Measurements from ENCODE around the gene FXYD6.
"Not testable (repeated sequence)": the region's sequence is repeated elsewhere in the genome, so short reads cannot be mapped to it uniquely, and the experiment has no call there.

FXYD6 gene

GRCh38 chr11:117876341-117877119 lies at the start of gene FXYD6:
TSS of gene FXYD6 (minus strand) at chr11:117876658. CDS start at chr11:117842776, 33,882 bp downstream.
- in situ Hi-C loops (cut with HindIII; ENCODE audit: low pct_unique_long_range_greater_than_20kb, low sequenced_read_pairs), result no loop called here
- DNase-seq (ENCODE audit: low read depth in 1 of 2, low spot score in 1 of 2), result peak; percentile 46 to 70
- TF ChIP-seq JUND (IDR thresholded peaks at IDR 0.05; ENCODE audit: low read depth), result no peak

- in situ Hi-C loops (cut with HindIII; ENCODE audit: low pct_unique_long_range_greater_than_20kb, low sequenced_read_pairs); DNase-seq (ENCODE audit: low read depth in 1 of 2, low spot score in 1 of 2): not testable (repeated sequence)
Measured at GRCh38 chr11:117926166-117926565, 49.7 kb upstream of the FXYD6 start.

GRCh38 chr11:117925198-117925925 lies 48.9 kb upstream of the FXYD6 start:
- in situ Hi-C loops (cut with HindIII; ENCODE audit: low pct_unique_long_range_greater_than_20kb, low sequenced_read_pairs), result no loop called here
- no peak for TF ChIP-seq JUND (IDR thresholded peaks at IDR 0.05; ENCODE audit: low read depth)
- DNase-seq (ENCODE audit: low read depth in 1 of 2, low spot score in 1 of 2), result no peak

- in situ Hi-C loops (cut with HindIII; ENCODE audit: low pct_unique_long_range_greater_than_20kb, low sequenced_read_pairs), result no loop called here
- no peak for DNase-seq (ENCODE audit: low read depth in 1 of 2, low spot score in 1 of 2)
- no peak for TF ChIP-seq JUND (IDR thresholded peaks at IDR 0.05; ENCODE audit: low read depth)
Measured at GRCh38 chr11:117924631-117925170, 48.2 kb upstream of the FXYD6 start.

- in situ Hi-C loops (cut with HindIII; ENCODE audit: low pct_unique_long_range_greater_than_20kb, low sequenced_read_pairs), result no loop called here
- DNase-seq (ENCODE audit: low read depth in 1 of 2, low spot score in 1 of 2), result no peak
- TF ChIP-seq JUND (IDR thresholded peaks at IDR 0.05; ENCODE audit: low read depth), result no peak
Measured at GRCh38 chr11:117923773-117924172, 47.3 kb upstream of the FXYD6 start.

GRCh38 chr11:117923275-117923674 lies 46.8 kb upstream of the FXYD6 start:
- no peak for DNase-seq (ENCODE audit: low read depth in 1 of 2, low spot score in 1 of 2)
- TF ChIP-seq JUND (IDR thresholded peaks at IDR 0.05; ENCODE audit: low read depth), result no peak
- in situ Hi-C loops (cut with HindIII; ENCODE audit: low pct_unique_long_range_greater_than_20kb, low sequenced_read_pairs), result no loop called here

GRCh38 chr11:117921893-117922292 lies 45.4 kb upstream of the FXYD6 start:
- DNase-seq (ENCODE audit: low read depth in 1 of 2, low spot score in 1 of 2), result no peak
- no peak for TF ChIP-seq JUND (IDR thresholded peaks at IDR 0.05; ENCODE audit: low read depth)
- in situ Hi-C loops (cut with HindIII; ENCODE audit: low pct_unique_long_range_greater_than_20kb, low sequenced_read_pairs), result no loop called here

GRCh38 chr11:117921456-117921855 lies 45.0 kb upstream of the FXYD6 start:
- in situ Hi-C loops (cut with HindIII; ENCODE audit: low pct_unique_long_range_greater_than_20kb, low sequenced_read_pairs), result no loop called here
- DNase-seq (ENCODE audit: low read depth in 1 of 2, low spot score in 1 of 2), result no peak
- TF ChIP-seq JUND (IDR thresholded peaks at IDR 0.05; ENCODE audit: low read depth), result no peak

GRCh38 chr11:117919781-117920221 lies 43.3 kb upstream of the FXYD6 start:
- in situ Hi-C loops (cut with HindIII; ENCODE audit: low pct_unique_long_range_greater_than_20kb, low sequenced_read_pairs), result no loop called here
- no peak for TF ChIP-seq JUND (IDR thresholded peaks at IDR 0.05; ENCODE audit: low read depth)
- no peak for DNase-seq (ENCODE audit: low read depth in 1 of 2, low spot score in 1 of 2)

- TF ChIP-seq JUND (IDR thresholded peaks at IDR 0.05; ENCODE audit: low read depth), result no peak
- in situ Hi-C loops (cut with HindIII; ENCODE audit: low pct_unique_long_range_greater_than_20kb, low sequenced_read_pairs), result no loop called here
- no peak for DNase-seq (ENCODE audit: low read depth in 1 of 2, low spot score in 1 of 2)
Measured at GRCh38 chr11:117919341-117919740, 42.9 kb upstream of the FXYD6 start.

- in situ Hi-C loops (cut with HindIII; ENCODE audit: low pct_unique_long_range_greater_than_20kb, low sequenced_read_pairs), result no loop called here
- no peak for TF ChIP-seq JUND (IDR thresholded peaks at IDR 0.05; ENCODE audit: low read depth)
Measured at GRCh38 chr11:117918366-117919255, 42.2 kb upstream of the FXYD6 start.

GRCh38 chr11:117917591-117918151 lies 41.2 kb upstream of the FXYD6 start:
- TF ChIP-seq JUND (IDR thresholded peaks at IDR 0.05; ENCODE audit: low read depth), result no peak
- no peak for DNase-seq (ENCODE audit: low read depth in 1 of 2, low spot score in 1 of 2)
- in situ Hi-C loops (cut with HindIII; ENCODE audit: low pct_unique_long_range_greater_than_20kb, low sequenced_read_pairs), result no loop called here

More at GRCh38 chr11:117918366-117919255, 42.2 kb upstream of the FXYD6 start:
- no peak for DNase-seq (ENCODE audit: low read depth in 1 of 2, low spot score in 1 of 2)

Measured in T47D (cell line).